GM11168 (cell line): ENCODE data around the gene PPIE.
"Not testable (repeated sequence)": the region's sequence is repeated elsewhere in the genome, so short reads cannot be mapped to it uniquely, and the experiment has no call there.

Source experiments
- in situ Hi-C: fragments of 300-500 bp; cut with MboI; formaldehyde crosslinking; loops from one replicate; pipeline ENCODE4 v1.12.0; 2022; ENCODE audit warnings: low sequenced_read_pairs; ENCODE audit not compliant: unreplicated experiment

Gene PPIE

DNA sequence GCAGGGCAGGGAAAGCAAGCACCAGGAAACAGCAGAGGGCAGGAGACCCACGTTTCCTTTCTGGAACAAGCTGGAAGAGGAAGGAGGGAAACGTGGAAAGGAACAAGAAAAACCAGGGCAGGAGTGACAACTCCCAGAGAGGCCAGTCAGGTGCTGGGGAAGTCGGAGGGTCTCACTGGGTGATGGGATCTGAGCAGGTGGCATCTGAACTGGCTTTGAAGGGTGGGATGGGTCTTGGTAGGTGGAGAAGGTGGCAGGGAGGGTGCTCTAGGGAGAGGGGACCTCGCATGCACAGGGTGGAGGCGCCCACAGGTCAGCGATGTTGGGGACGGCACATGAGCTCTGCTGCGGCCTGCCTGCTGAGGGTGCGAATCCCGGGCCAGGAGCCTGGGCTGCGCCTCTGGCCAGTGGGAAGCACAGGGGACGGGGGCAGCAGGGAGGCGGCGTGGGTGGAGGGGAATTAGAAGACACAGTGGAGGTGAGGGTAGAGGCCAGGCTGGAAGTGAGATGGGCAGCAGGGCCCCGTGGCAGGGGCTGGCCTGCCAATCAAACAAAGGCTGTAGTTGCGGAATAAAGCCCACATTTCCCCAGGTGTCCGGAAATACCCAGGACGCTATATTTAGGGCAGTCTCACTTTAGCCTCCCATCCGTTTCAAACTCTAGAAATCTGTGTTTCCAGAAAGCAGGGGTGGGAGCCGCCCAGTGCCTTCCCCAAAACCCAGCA lies 37.2 kb downstream of the PPIE start:
- in situ Hi-C loops, result not testable (repeated sequence)

DNA sequence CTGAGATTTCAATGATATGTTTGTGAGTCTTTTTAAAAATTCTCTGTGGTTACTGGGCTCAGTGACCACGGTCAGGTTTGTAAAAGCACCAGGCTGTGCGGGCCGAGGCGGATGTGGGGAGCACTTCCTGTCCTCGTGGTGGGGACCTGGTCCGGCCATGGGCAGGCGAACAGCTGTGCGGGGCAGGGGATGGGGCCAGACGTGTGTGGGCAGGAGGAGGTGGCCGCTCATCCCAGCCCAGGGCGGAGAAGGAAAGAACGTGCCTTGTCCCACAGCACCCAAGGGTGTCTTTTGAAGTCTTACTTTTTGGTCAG lies 37.7 kb downstream of the PPIE start:
- in situ Hi-C loops, result no loop called here

DNA sequence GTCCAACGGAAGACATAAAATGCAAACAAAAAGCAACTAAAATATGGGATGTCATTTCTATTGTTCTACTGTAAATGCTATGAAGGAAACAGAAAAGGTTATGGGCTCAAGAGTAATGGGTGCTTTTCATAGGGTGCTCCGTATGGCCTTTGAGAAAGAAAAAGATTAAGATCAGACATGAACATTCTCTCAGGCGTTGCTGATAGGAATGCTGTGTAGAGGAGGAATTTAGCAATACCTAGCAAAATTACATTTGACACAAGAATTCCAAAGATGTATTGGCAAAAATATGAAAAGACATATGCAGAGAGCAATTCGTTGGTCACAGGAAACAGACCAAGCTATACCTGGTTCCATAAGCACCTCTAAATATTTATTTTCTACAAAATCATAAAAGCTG lies 38.2 kb downstream of the PPIE start:
- in situ Hi-C loops, result no loop called here

DNA sequence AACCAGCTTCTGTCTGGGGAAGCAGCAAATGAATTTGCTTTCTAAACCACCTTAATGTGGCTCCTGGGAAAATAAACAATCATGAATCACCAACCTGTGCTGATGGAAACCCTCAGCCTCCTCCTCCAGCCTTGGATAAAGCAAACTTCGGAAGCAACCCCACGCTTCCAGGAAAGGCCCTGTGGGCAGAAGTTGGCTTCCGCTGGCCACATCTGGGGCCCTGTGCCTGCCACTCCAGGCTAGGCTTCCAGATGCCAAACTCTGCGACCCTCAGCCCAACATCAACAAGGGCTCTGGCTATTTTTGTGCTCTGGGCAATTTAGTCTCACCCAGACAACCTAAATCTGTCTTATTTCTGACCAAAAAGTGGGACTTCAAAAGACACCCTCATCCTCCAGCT lies 38.6 kb downstream of the PPIE start:
- in situ Hi-C loops, result no loop called here

DNA sequence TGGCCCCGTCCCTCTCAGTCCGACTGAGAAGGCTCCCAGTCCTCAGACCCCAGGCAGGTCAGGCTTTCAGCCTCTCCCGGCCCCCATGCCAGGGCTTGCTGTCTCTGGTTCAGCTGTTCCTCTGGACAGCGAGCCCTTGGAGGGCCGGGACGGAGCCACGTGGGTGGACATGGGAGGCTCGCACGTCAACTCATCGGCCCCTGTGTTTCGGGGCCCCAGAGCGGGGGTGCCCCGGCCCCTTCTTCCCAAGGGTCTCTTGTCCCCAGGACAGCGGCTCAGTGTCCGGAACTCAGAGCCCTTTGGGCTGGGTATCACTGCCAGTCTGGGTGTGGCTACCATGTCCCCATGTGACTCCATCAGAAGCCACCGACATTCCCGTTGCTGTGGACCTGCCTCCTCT lies 39.2 kb downstream of the PPIE start:
- in situ Hi-C loops, result not testable (repeated sequence)

DNA sequence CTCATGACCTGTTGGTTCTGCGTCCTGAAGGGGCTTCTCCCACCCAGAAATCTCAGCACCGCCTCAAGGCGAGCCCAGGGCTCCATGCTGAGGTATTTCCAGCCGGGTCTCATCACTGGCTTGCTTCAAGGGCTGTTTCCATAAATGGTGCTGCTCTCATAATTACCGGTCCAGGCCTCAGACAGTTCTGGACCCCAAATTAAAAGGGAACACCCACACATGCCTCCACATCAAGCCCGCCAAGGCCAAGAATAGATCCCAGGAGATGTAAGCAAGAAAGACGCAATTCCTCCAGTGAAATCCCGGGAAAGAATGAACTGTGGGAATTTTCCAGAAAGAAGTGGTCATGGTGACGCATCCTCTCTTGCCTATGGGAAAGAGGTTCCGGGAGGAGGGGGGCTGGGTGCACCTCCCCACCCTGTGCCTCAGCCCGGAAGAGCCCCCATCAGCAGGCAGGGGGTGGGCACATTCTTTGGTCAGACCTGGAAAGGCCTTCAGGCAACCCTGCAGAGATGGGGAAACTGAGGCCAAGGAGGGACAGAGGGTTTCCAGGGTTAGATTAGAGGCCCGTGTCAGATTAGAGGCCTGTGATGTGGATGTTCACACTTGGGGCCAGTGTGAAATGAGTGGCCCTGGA lies 39.9 kb downstream of the PPIE start:
- in situ Hi-C loops, result not testable (repeated sequence)

DNA sequence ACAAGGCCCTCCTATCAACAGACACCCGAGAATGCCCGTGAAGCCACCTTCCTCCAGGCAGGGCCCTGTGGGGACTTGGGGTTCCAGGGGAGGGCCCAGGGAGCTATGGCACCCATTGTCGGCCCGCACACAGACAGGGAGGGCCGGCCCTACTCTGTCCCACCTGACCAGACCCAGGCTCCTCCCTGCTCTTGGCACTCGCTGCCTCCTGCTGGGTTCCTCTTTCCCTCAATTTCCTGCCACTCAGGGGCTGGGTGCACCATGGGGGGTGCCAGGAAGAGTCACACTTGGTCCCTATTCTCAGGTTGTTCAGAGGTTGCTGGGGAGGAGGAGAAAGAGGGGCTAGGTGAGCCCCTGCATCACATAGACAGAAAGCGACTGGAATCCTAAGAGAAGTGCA lies 40.5 kb downstream of the PPIE start:
- in situ Hi-C loops, result no loop called here

DNA sequence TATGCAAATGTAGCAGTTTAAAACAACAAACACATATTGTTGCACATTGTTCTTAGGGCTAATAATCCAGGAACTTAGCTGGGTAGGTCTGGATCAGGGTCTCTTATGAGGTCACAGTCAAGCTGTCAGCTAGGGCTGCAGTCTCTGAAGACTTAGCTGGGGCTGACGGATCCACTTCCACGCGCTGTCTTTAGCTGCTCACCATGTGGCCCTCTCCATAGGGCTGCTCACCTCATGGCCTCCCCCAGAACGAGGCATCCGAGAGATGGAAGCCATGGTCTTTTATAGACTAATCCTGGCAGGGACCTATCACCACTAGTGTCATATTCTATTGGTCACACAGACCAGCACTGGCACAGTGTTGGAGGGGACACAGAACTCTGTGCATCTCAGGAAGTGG lies 41.1 kb downstream of the PPIE start:
- in situ Hi-C loops, result no loop called here

DNA sequence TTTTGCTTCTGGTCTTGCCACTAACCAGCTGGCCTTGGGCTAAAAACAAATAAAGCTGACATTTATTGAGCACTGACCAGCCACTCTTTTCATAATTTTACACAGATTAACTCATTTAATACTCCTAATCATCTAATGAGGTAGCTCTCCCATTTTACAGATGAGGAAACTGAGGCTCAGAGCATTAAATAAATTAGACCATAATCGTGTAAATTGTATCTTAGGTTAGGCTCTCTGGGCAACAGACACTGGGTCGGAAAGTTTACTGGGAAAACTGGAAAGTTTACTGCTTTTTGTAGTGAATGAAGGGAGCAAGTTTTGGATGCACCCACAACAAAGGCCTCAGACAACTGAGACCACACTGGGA lies 42.6 kb downstream of the PPIE start:
- in situ Hi-C loops, result no loop called here

DNA sequence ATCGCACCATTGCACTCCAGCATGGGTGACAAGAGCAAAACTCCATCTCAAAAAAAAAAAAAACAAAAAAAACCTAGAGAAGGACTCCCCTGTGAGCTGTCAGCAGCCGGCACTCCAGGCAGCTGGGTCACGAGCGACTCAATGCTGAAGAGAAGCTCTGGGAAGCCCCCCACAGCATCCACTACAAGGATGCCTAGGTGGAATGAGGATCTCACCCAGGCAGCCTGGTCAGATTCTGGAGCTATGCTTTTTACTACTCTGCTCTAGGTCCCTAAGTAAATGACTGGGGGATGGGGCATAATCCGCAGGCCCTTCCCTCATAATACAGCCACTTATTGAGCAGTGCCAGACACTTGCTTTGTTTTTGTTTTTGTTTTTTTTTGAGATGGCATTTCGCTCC lies 43.4 kb downstream of the PPIE start:
- in situ Hi-C loops, result no loop called here

DNA sequence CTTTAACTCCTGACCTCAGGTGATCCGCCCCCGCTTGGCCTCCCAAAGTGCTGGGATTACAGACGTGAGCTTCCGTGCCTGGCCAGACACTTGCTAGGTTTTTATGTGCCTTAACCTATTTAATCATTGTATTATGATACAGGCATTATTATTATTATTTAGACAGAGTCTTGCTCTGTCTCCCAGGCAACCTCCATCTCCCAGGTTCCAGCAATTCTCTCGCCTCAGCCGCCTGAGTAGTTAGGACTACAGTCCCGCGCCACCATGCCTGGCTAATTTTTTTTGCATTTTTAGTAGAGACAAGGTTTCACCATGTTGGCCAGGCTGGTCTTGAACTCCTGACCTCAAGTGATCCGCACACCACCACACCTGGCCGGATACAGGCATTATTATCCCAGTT lies 44.0 kb downstream of the PPIE start:
- in situ Hi-C loops, result not testable (repeated sequence)

DNA sequence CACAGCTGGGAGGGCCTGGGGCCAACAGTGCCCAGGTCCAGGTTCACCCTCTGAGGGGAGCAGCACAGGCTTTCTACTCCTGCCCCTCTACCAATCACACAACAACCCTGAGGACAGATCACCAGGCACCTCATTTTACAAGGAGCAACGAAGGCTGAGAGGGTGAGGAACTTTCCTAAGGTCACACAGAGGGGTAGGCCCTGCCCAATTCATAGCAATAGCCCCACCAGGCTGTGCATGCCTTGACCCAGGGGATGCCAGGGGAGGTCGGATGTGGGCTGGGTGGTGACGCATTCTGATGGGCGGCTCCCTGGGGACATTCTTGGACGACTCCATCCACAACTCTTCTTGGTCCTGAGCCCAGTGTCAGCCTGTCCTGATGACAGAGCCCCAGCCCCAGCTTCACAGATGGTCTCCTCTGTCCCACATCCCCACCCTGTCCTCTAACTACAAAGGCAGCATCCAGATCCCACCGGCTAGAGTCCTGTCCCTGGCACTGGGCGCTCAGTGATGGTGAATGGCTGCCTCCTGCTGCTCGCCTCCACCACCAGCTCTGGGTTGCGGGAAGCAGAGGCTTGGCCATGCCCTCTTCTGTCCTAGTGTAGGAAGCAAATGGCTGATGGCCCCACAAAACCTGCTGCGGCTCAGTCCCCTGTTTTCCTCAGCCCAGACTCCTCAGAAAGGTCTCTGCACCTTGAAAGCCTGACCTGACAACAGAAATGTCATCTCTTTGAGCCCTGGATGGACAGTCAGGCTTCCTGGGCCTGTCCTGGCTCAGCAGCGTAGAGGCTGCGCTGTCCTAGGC lies 47.8 kb downstream of the PPIE start:
- in situ Hi-C loops, result loop anchor here (5.0 kb wide), 1 partner anchor 289 kb away; no protein-coding TSS in a partner anchor

DNA sequence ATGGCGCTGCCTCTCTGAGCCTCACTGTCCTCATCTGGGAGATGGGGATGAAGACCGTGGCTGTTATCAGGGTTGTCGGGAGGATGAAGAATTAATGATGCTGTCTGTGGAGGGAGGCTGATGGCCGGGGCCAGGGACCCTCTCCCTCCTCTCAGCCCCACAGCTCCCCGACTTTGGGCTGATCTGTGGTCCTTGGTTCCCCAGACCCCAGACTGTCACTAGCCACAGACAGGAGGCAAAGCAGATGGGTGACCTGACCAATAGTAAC lies 48.4 kb downstream of the PPIE start:
- in situ Hi-C loops, result loop anchor here (5.0 kb wide), 1 partner anchor 290 kb away; no protein-coding TSS in a partner anchor

DNA sequence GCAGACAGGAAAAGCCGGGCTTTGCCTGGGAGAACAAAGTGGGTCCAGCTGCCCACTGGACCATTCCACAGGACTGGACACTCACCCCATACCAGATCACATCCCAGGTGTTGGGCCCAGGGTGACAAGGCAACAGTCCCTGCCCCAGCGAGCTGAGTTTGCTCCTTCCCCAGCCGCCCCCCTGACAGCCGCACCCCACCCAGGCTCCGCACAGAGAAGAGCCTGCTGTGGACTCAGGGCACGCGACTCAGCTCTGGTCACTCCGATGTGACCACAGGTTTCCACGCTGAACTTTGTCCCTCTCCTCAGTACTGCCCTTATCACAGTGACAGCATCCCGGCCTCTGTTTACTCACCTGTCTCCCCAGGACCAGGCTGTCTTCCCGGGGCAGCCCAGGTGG lies 48.8 kb downstream of the PPIE start:
- in situ Hi-C loops, result loop anchor here (5.0 kb wide), 1 partner anchor 290 kb away; no protein-coding TSS in a partner anchor

DNA sequence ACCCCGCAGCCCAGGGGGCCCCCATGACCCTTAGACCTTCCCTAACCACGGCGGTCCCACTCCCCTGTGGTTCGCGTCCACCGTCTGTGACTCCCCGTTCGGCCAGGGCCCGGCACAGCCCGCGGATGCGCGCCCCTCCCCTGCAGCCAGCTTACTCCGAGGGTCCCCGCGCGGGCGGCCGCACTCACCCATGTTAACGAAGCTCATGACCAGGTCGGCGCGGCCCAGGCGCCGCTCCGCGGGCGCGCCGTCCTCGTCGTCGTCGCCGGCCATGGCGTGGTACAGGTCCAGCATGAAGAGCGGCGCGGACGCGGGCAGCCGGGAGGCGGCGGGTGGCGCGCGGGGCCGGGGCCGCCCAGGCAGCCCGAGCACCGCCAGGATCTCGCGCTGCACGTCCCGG lies 49.3 kb downstream of the PPIE start:
- in situ Hi-C loops, result loop anchor here (5.0 kb wide), 1 partner anchor 291 kb away; no protein-coding TSS in a partner anchor

DNA sequence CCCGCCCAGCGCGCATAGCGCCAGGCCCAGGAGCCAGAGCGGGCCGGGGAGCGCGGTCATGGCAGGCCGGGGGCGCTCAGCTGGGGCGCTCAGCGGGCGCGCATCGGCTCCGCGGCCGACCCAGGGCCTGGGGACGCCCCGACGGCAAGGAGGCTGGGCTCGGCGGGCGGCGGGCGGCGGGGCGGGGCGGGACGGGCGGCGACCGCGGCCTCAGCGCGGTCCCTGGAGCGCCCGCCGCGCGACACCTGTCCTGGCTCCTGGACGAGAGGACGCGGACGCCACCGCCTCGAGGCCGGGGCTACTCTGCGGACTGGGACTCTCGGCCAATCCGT lies 49.7 kb downstream of the PPIE start:
- in situ Hi-C loops, result loop anchor here (5.0 kb wide), 1 partner anchor 291 kb away; no protein-coding TSS in a partner anchor

DNA sequence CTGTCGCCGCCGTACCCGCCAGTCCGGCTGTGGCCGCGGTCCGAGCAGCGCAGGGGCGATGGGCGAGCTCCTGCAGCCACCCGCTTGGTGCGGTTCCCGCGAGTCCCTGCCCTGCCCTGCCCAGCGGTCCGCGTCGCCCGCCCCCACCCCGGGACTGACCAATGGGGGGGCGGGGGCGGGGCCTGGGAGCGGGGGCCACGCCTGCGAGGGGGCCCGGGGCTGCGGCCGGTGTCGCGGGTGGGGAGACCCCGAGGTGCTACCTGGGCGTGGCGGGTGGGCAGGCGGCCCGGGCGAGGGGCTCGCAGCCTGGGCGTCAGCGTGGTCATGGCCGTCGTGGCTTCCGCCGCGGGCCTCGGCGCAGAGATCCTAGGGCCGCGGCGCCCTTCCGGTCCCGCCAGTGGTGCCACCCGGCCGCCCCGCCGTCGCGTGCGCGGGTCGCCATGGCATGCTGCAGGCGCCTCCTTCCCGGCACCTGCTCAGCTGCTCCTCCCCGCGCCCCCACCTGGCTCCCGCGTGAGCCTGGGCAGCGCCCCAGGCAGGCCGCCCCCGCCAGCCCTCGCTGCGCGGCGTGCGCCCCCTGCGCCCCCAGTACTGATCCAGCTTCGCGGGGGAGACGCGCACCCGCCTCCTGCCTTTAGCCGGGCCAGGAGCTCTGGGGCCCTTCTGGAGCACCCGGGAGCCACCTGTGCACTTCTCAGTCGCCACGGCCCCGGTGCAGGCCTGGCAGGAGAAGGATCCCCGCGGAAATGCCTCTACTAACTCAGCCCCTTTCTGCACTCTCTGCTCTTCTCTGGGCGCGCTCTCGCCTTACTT lies 50.3 kb downstream of the PPIE start, which contains the start of gene BMP8B:
Gene BMP8B, minus strand, starts transcription at position 108 of the 813 bp plus-strand sequence. CDS start 380 bp downstream, outside the sequence.
- in situ Hi-C loops, result loop anchor here (5.0 kb wide), 1 partner anchor 292 kb away; no protein-coding TSS in a partner anchor

DNA sequence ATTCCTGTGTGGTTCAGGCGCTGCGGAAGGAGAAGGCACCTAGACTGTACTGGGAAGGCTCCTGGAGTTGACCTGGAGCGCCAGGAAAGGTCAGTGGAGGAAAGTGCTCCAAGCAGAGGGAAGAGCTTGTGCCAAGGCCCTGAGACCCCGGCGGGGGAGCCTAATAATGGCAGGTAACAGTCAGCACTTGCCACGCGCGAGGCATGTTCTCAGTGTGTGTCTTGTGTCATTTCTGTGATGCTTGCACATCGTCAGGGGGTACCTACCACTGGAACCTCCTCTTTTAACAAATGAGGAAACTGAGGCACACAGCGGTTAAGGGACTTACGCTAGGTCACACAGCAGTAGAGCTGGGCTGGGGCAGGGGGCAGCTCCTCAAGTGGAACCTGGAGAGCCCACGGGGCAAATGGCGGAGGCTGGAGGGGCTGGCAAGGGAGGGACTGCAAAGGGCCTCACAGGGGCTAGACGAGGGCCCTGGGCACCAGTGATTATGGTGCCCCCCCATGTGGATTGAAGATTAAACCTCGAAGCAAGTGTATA lies 51.0 kb downstream of the PPIE start:
- in situ Hi-C loops, result loop anchor here (5.0 kb wide), 1 partner anchor 292 kb away; no protein-coding TSS in a partner anchor

DNA sequence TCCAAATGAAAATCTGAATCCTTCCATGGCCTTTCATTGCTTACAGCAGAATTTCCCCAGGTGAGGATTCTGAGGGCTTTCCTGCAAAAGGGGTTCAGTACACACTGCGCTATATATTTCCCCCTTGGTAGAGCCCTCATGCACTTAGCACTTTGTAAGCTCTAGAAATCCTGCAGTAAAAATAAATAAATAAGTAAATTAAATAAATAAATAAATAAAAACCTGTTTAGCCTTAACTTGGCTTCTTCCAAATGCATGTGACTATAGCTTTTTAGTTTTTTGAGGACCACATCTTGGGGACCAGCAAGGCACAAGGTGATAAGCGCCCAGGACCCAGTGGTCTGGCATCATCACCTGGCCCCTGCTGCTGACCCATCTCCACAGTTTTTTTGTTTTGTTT lies 53.2 kb downstream of the PPIE start:
- in situ Hi-C loops, result no loop called here

DNA sequence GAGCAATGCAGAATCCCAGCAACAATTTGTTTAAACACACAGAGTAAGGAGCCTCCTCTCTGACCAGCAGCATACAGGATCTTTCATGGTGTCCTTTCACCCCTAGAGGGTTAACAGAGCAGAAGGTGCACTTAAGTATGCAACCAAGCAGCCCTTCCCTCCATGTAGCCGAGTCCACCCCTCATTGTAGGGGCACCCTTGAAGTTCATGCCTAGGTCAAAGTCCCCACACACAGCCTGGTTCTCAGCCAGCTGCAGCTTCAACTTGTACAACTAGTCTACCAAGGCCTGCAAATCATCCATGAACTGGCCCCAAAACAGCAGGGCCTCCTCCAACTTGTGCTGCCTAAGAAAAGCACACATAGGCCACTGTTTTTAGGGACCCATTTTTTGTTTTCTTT lies 57.0 kb downstream of the PPIE start:
- in situ Hi-C loops, result no loop called here
